ENCODE measurements around the gene NPBWR2.

NPBWR2 gene

DNA sequence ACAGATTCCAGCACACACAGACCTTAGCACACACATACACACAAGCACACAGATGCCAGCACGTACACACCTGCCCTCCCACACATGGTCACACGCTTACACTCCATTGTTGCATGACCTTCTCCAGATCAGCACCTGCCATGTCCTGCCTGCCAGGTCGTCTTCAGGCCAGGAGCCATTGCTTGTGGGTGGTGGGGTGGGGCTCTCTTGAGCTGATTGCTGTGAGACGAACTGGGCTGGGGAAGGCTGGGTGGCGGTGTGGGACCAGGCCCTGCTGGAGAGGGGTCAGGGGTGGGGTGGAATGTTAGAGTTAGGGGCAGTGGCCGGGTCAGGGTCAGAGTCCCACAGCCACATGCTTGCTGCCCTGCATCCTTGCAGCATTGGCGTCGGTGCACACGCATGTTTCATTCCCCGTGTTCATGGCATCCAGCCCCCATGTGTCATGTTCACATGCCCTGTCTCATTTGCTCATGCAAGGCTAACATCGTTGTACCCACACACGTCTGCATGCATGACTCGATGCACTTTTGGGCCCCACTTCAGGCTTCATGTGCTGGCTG lies 6.5 kb upstream of the NPBWR2 start:
- TF ChIP-seq, protein P1, sequence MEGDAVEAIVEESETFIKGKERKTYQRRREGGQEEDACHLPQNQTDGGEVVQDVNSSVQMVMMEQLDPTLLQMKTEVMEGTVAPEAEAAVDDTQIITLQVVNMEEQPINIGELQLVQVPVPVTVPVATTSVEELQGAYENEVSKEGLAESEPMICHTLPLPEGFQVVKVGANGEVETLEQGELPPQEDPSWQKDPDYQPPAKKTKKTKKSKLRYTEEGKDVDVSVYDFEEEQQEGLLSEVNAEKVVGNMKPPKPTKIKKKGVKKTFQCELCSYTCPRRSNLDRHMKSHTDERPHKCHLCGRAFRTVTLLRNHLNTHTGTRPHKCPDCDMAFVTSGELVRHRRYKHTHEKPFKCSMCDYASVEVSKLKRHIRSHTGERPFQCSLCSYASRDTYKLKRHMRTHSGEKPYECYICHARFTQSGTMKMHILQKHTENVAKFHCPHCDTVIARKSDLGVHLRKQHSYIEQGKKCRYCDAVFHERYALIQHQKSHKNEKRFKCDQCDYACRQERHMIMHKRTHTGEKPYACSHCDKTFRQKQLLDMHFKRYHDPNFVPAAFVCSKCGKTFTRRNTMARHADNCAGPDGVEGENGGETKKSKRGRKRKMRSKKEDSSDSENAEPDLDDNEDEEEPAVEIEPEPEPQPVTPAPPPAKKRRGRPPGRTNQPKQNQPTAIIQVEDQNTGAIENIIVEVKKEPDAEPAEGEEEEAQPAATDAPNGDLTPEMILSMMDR (conservative IDR thresholded peaks at IDR 0.05) = no peak
- TF ChIP-seq ZFX (IDR thresholded peaks at IDR 0.05) = no peak

DNA sequence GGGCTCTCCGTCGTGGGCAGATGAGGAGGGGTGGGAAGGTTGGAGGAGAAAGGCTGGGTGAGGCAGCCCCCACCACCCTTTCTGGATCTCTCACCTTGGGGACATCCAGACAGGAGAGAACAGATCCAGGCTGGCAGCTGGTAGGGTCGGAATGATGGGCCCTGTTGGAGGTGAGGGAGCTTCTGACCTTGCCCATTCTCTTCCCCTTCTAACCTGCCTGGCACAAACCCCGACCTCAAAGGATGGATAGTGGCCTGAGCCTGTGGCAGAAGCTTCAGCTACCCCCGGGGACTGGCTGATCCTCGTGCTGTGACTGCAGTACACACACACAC lies 6.0 kb upstream of the NPBWR2 start:
- no peak for TF ChIP-seq ZFX (IDR thresholded peaks at IDR 0.05)
- TF ChIP-seq, protein P1 (conservative IDR thresholded peaks at IDR 0.05) = no peak

More for the DNA sequence above, 6.5 kb upstream of the NPBWR2 start:
- no peak overlapping the region for H3K27ac ChIP-seq

DNA sequence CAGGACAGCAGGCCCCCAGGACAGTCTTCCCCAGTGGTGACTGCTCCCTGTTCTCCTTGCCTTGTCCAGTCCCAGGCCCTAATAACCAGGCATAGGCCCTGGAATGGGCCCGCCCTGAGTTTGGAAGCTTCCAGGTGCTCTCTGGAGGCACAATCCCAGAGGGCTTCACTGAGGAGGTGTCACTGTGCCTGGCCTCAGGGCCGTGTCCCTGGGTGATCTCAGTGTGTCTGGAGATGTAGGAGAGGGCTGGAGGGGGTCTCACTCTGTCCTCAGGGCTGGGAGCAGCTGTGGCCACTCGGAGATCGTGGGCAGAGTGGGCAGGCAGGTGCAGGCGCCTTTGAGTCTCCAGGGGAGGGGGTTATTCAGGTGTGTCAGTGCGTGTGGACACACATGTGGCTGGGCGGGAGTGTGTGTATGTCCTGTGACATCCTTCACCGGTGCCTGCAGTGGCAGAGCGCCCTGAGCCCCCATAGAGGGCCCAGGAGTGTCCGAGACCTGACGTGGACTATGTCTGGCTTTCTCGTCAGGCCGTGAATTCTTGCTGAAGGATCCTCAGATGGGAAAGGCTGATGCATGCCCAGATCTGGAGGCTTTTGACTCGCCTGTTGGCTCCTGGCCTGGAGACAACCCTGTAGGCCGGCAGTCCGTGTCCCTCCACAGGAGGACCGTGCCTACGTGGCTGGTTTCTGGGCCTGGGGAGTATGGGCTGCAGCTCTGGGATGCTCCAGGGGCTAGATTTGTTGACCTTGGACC lies 5.5 kb upstream of the NPBWR2 start:
- H3K27ac ChIP-seq = no peak overlapping the region
- no peak for TF ChIP-seq ZFX (IDR thresholded peaks at IDR 0.05)
- TF ChIP-seq, protein P1 (conservative IDR thresholded peaks at IDR 0.05) = no peak

More for the DNA sequence above, 6.0 kb upstream of the NPBWR2 start:
- no peak overlapping the region for H3K27ac ChIP-seq

DNA sequence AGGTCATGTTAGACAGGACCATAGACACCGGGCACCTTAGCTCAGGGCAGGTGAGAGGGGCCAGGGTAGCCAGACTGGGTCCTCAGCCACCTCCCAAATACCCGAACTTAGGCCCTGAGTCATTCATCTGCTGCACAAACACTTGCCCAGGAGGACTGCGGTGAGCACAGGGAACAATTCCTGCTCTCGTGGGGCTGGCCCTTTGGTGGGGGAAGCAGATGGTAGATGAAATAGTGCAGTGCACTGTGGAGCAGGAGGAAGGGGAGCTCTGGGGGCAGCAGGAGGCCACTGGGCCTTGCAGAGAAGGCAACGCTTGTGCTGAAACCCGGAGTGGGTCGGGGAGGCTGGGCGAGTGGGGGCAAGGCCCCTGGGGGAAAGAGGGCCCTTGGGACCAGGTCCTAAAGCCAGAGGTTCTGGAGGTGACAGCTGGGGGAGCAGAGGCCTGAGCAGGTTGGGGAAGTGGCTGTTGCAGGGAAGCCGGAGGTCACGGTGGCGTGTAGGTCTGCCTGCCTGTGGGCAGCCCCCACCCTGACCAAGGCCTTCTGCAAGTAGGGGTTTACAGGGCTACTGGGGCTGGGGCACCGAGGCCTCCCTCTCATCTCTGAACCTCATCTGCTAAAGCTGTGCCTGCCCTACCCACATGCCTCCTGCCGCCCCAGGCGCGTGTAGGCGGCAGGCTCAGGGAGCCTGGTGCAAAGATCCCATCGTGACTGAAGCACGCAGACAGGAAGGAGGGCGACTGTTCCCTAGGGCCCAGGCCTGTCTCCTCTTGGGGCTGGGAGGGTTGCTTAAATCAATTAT lies 4.7 kb upstream of the NPBWR2 start:
- H3K27ac ChIP-seq = no peak overlapping the region
- TF ChIP-seq, protein P1 (conservative IDR thresholded peaks at IDR 0.05) = no peak
- TF ChIP-seq ZFX (IDR thresholded peaks at IDR 0.05) = no peak

DNA sequence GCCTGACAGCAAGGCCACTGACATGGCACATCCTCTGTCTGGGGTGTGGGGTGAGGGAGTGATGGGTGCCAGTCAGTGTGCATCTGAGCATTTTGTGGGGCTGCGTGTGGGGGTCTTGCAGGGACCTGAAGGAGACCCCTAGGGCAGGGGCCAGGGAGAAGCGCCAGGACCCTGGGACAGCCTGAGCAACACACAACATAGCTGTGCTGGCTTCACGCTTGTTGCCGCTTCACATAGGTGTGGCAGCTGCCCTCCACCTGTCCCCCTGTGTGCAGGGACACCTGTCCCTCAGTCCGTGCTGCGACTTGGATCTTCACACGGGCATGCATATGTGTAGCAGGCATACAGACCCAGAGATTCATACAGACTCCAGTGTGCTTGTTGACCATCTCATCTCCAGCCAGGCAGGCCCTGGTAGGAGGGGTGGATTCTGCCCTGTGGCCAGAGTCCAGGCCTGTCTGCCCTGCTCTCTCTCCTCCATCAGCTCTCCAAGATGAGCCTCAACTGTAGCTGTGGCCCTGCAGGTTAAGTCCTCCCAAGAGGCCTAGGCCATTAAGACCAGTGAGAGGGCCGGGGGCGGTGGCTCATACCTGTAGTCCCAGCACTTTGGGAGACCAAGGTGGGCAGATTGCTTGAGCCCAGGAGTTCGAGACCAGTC lies 3.2 kb upstream of the NPBWR2 start:
- no peak overlapping the region for H3K27ac ChIP-seq
- TF ChIP-seq, protein P1 (conservative IDR thresholded peaks at IDR 0.05) = no peak
- no peak for TF ChIP-seq ZFX (IDR thresholded peaks at IDR 0.05)

DNA sequence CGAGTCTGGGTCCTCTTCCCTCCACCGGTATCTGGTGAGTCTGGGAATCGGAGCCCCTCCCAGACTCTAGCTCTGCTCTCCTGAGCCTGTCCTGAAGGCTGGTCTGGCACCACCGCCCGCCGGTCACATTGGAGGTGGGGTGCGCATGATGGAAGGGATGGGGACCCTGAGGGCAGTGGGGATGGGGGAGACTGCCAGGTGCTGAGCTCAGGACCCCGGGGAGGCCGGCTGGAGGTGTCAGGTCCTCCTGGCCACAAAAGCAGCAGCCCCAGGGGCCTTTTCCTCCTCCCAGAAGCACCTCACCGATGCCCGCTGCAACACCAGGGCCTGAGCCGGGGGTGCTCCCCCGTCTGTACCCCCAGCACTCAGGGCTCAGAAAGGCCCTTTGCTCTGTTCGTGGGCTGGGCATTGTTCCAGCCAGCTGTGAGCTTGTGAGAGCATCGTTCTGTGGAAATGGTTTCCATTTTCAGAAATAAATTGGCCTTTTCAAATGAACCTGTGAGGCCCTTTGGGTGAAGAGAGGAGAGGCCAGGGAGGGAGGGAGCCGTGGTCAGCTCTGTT lies 2.5 kb upstream of the NPBWR2 start:
- no peak overlapping the region for H3K27ac ChIP-seq
- TF ChIP-seq, protein P1 (conservative IDR thresholded peaks at IDR 0.05) = no peak
- no peak for TF ChIP-seq ZFX (IDR thresholded peaks at IDR 0.05)
